Measurements from ENCODE around the gene ZNF691. TPM values are rescaled to one million over a fixed set of nuclear protein-coding genes. Genes with fewer than 3 reads are reported as not detected.
"Not testable (repeated sequence)": the region's sequence is repeated elsewhere in the genome, so short reads cannot be mapped to it uniquely, and the experiment has no call there.

Gene ZNF691
- polyA plus RNA-seq, 2 of the 4 experiments (the other 2 are of a cell fraction), result 4.8 to 6.2 TPM

- Histone ChIP-seq H3K4me3 (no peak overlapping the region), H3K27ac (no peak overlapping the region), H3K4me2 (no peak overlapping the region), H3K4me1 (peaks cover 8% of the 10 kb centered on the region), H3K9me3 (no peaks in the 10 kb centered on the region)
- TF ChIP-seq HOXA7 (CRISPR knock-in tag; IDR thresholded peaks at IDR 0.05) (no peak), ZSCAN20 (CRISPR knock-in tag; IDR thresholded peaks at IDR 0.05) (no peak), EHMT2 (IDR thresholded peaks at IDR 0.05; ENCODE audit: low read depth) (no peak), MAFK (IDR thresholded peaks at IDR 0.05; ENCODE audit: partially characterized antibody) (no peak), CBX2 (IDR thresholded peaks at IDR 0.05; ENCODE audit: borderline replicate concordance, low read depth) (no peak), FOSB (CRISPR knock-in tag; IDR thresholded peaks at IDR 0.05) (no peak), JUNB (IDR thresholded peaks at IDR 0.05) (no peak), MAZ (IDR thresholded peaks at IDR 0.05; ENCODE audit: borderline replicate concordance, low read depth, low read length) (no peak), RNF2 (IDR thresholded peaks at IDR 0.05; ENCODE audit: borderline replicate concordance, low read depth) (no peak), NR3C1 (IDR thresholded peaks at IDR 0.05) (no peak), TP53 (CRISPR knock-in tag; IDR thresholded peaks at IDR 0.05) (no peak), POLR2AphosphoS2 (conservative IDR thresholded peaks at IDR 0.05; ENCODE audit: low read length) (no peak), CTCF (IDR thresholded peaks at IDR 0.05) (no peak), ESRRA (IDR thresholded peaks at IDR 0.05; ENCODE audit: borderline replicate concordance, low read length) (no peak), EP300 (IDR thresholded peaks at IDR 0.05) (no peak), EHF (CRISPR knock-in tag; IDR thresholded peaks at IDR 0.05) (no peak), CHD4 (IDR thresholded peaks at IDR 0.05; ENCODE audit: borderline replicate concordance) (no peak)
- TF ChIP-seq, protein P1, sequence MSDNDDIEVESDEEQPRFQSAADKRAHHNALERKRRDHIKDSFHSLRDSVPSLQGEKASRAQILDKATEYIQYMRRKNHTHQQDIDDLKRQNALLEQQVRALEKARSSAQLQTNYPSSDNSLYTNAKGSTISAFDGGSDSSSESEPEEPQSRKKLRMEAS (IDR thresholded peaks at IDR 0.05), result no peak
- TF ChIP-seq, protein P2, sequence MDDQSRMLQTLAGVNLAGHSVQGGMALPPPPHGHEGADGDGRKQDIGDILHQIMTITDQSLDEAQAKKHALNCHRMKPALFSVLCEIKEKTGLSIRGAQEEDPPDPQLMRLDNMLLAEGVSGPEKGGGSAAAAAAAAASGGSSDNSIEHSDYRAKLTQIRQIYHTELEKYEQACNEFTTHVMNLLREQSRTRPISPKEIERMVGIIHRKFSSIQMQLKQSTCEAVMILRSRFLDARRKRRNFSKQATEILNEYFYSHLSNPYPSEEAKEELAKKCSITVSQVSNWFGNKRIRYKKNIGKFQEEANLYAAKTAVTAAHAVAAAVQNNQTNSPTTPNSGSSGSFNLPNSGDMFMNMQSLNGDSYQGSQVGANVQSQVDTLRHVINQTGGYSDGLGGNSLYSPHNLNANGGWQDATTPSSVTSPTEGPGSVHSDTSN (IDR thresholded peaks at IDR 0.05), result no peak
- no peak for DNase-seq (ENCODE audit: low read depth in 1 of 2, low spot score in 1 of 2)
- CTCF ChIA-PET, result interaction anchor here (1.0 kb wide), 2 partner anchors 17 to 83 kb away, joined by 3 read pairs; no protein-coding TSS in a partner anchor
- ATAC-seq, result no peak
- FAIRE-seq, result no peak
- POLR2A ChIA-PET, result no interaction called here
These were observed 14.6 kb downstream of the ZNF691 start for GRCh38 chr1:42861014-42861399.

- ChIA-PET POLR2A (no interaction called here), CTCF (interaction anchor here (2.0 kb wide), 1 partner anchor 20 kb away, joined by 5 read pairs; the partner anchor contains the start of gene ZNF691)
- no peaks in the 10 kb centered on the region for H3K4me1 ChIP-seq
- TF ChIP-seq CBX8 (IDR thresholded peaks at IDR 0.05), result no peak
- TF ChIP-seq JUN (IDR thresholded peaks at IDR 0.05), result no peak
- TF ChIP-seq EHF (CRISPR knock-in tag; IDR thresholded peaks at IDR 0.05), result no peak
- TF ChIP-seq ZFP36 (IDR thresholded peaks at IDR 0.05; ENCODE audit: borderline replicate concordance, partially characterized antibody), result no peak
- TF ChIP-seq BHLHE40 (IDR thresholded peaks at IDR 0.05; ENCODE audit: low read depth, low read length), result no peak
- no peak for TF ChIP-seq HOXA7 (CRISPR knock-in tag; IDR thresholded peaks at IDR 0.05)
- TF ChIP-seq EP300 (IDR thresholded peaks at IDR 0.05), result no peak
- TF ChIP-seq GATA3 (IDR thresholded peaks at IDR 0.05; ENCODE audit: borderline replicate concordance), result no peak
- no peak for TF ChIP-seq ZC3H11A (IDR thresholded peaks at IDR 0.05)
- TF ChIP-seq KDM1A (IDR thresholded peaks at IDR 0.05; ENCODE audit: low read depth), result no peak
- TF ChIP-seq FOSL2 (IDR thresholded peaks at IDR 0.05), result no peak
- no peak for TF ChIP-seq FOSL2 (CRISPR knock-in tag; IDR thresholded peaks at IDR 0.05)
- TF ChIP-seq SREBF2 (IDR thresholded peaks at IDR 0.05), result no peak
- no peak for TF ChIP-seq CBX2 (IDR thresholded peaks at IDR 0.05; ENCODE audit: borderline replicate concordance, low read depth)
- no peak for TF ChIP-seq PHF8 (IDR thresholded peaks at IDR 0.05; ENCODE audit: borderline replicate concordance, low read depth)
- no peak for TF ChIP-seq TP53 (CRISPR knock-in tag; IDR thresholded peaks at IDR 0.05)
- no peak for TF ChIP-seq RARB (CRISPR knock-in tag; IDR thresholded peaks at IDR 0.05)
- TF ChIP-seq POLR2A (IDR thresholded peaks at IDR 0.05; ENCODE audit: low read length), result no peak
- no peak for TF ChIP-seq NR3C1 (IDR thresholded peaks at IDR 0.05)
- TF ChIP-seq NFE2L2 (conservative IDR thresholded peaks at IDR 0.05; ENCODE audit: low read length), result no peak
- TF ChIP-seq, protein P3, sequence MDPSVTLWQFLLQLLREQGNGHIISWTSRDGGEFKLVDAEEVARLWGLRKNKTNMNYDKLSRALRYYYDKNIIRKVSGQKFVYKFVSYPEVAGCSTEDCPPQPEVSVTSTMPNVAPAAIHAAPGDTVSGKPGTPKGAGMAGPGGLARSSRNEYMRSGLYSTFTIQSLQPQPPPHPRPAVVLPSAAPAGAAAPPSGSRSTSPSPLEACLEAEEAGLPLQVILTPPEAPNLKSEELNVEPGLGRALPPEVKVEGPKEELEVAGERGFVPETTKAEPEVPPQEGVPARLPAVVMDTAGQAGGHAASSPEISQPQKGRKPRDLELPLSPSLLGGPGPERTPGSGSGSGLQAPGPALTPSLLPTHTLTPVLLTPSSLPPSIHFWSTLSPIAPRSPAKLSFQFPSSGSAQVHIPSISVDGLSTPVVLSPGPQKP (IDR thresholded peaks at IDR 0.05; ENCODE audit: low read depth, low read length), result no peak
- WGBS (ENCODE audit: missing lambda C conversion rate), result 43% methylated on average over 5 of the region's 5 CpGs
- H3K27ac ChIP-seq, result no peak overlapping the region
- H3K9me3 ChIP-seq, result no peaks in the 10 kb centered on the region
- FAIRE-seq (no peak), DNase-seq (ENCODE audit: low read depth in 1 of 2, low spot score in 1 of 2) (no peak), ATAC-seq (no peak)
- no peak overlapping the region for H3K4me2 ChIP-seq
- no peak overlapping the region for H3K4me3 ChIP-seq
These were observed 20.1 kb downstream of the ZNF691 start for GRCh38 chr1:42866549-42866948.

DNA sequence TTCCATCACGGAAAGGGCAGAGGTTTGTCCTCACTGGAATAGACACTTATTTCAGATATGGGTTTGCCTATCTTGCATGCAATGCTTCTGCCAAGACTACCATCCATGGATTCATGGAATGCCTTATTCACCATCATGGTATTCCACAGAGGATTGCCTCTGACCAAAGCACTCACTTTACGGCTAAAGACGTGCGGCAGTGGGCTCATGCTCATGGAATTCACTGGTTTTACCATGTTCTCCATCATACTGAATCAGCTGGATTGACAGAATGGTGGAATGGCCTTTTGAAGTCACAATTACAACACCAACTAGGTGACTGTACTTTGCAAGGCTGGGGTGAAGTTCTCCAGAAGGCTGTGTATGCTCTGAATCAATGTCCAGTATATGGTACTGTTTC, 22.1 kb downstream of the ZNF691 start:
- FAIRE-seq; DNase-seq (ENCODE audit: low read depth in 1 of 2, low spot score in 1 of 2); H3K9me3 ChIP-seq; CTCF ChIA-PET; H3K27ac ChIP-seq; H3K4me3 ChIP-seq; H3K4me1 ChIP-seq; ATAC-seq; H3K4me2 ChIP-seq; POLR2A ChIA-PET: not testable (repeated sequence)
- WGBS (ENCODE audit: missing lambda C conversion rate), result 42% methylated on average over 3 of the region's 4 CpGs

Measured in A549 (cell line).